Measurements from ENCODE around the gene STYXL2. TPM values are rescaled to one million over a fixed set of nuclear protein-coding genes. Genes with fewer than 3 reads are reported as not detected.

The STYXL2 gene
- total and polyA plus RNA-seq, 9 of the 15 experiments (the other 6 are each of a cell fraction or from before 2014, with no cell fraction given) = not detected

Other genes starting within 250 kb of the STYXL2 start
- 15.9 and 18.8 TPM in 2 replicates for gene TADA1, start 217.8 kb upstream of the STYXL2 start, total RNA-seq (2014; rRNA removed)
- 28.7 and 32.5 TPM in 2 replicates for gene TADA1, start 217.8 kb upstream of the STYXL2 start, total RNA-seq (2014; rRNA removed; fragmentation: Illumina TruSeq; extraction: Trizol)
- 27.3 and 27.7 TPM in 2 replicates for gene TADA1, start 217.8 kb upstream of the STYXL2 start, total RNA-seq (2015; rRNA removed; fragmentation: Illumina TruSeq; extraction: Trizol)
- gene TADA1, start 217.8 kb upstream of the STYXL2 start, total RNA-seq (2021) = 20.5 and 21.2 TPM in 2 replicates
- 42.9 and 43.1 TPM in 2 replicates for gene TADA1, start 217.8 kb upstream of the STYXL2 start, polyA plus RNA-seq (2011; rRNA removed)
- gene TADA1, start 217.8 kb upstream of the STYXL2 start, polyA plus RNA-seq (2014; fragmentation: Illumina TruSeq; extraction: Trizol) = 28.4 and 35.2 TPM in 2 replicates
- 10 to 100 TPM; 62.6 to 76.5 TPM for gene TADA1, start 217.8 kb upstream of the STYXL2 start, polyA plus RNA-seq (2014; fragmentation: Nextera tagmentation; extraction: Ambion mirVana)
- 18.6 and 24.1 TPM in 2 replicates for gene TADA1, start 217.8 kb upstream of the STYXL2 start, polyA plus RNA-seq (2014; rRNA removed)
- gene ILDR2, start 118.5 kb upstream of the STYXL2 start, total RNA-seq (2014; rRNA removed) = 0.12 and 0.18 TPM in 2 replicates
- gene ILDR2, start 118.5 kb upstream of the STYXL2 start, total RNA-seq (2014; rRNA removed; fragmentation: Illumina TruSeq; extraction: Trizol) = 0.04 and 0.06 TPM in 2 replicates
- 0.04 TPM in 1 of 2 replicates, not detected in the other for gene ILDR2, start 118.5 kb upstream of the STYXL2 start, total RNA-seq (2015; rRNA removed; fragmentation: Illumina TruSeq; extraction: Trizol)
- 0.16 and 0.20 TPM in 2 replicates for gene ILDR2, start 118.5 kb upstream of the STYXL2 start, total RNA-seq (2021)
- 0.01 and 0.20 TPM in 2 replicates for gene ILDR2, start 118.5 kb upstream of the STYXL2 start, polyA plus RNA-seq (2011; rRNA removed)
- 0.18 and 0.31 TPM in 2 replicates for gene ILDR2, start 118.5 kb upstream of the STYXL2 start, polyA plus RNA-seq (2014; fragmentation: Illumina TruSeq; extraction: Trizol)
- gene ILDR2, start 118.5 kb upstream of the STYXL2 start, polyA plus RNA-seq (2014; fragmentation: Nextera tagmentation; extraction: Ambion mirVana) = not detected
- gene ILDR2, start 118.5 kb upstream of the STYXL2 start, polyA plus RNA-seq (2014; rRNA removed) = 0.03 TPM in 1 of 2 replicates, not detected in the other
- 0.50 and 0.65 TPM in 2 replicates for gene MAEL, start 104.8 kb upstream of the STYXL2 start, total RNA-seq (2014; rRNA removed)
- 0.84 and 1.1 TPM in 2 replicates for gene MAEL, start 104.8 kb upstream of the STYXL2 start, total RNA-seq (2014; rRNA removed; fragmentation: Illumina TruSeq; extraction: Trizol)
- 0.51 and 1.2 TPM in 2 replicates for gene MAEL, start 104.8 kb upstream of the STYXL2 start, total RNA-seq (2015; rRNA removed; fragmentation: Illumina TruSeq; extraction: Trizol)
- 0.74 and 0.75 TPM in 2 replicates for gene MAEL, start 104.8 kb upstream of the STYXL2 start, total RNA-seq (2021)
- gene MAEL, start 104.8 kb upstream of the STYXL2 start, polyA plus RNA-seq (2011; rRNA removed) = 0.09 and 0.11 TPM in 2 replicates
- gene MAEL, start 104.8 kb upstream of the STYXL2 start, polyA plus RNA-seq (2014; fragmentation: Illumina TruSeq; extraction: Trizol) = 0.97 and 1.6 TPM in 2 replicates
- gene MAEL, start 104.8 kb upstream of the STYXL2 start, polyA plus RNA-seq (2014; fragmentation: Nextera tagmentation; extraction: Ambion mirVana) = 1 to 10 TPM; 1.5 to 1.9 TPM
- gene MAEL, start 104.8 kb upstream of the STYXL2 start, polyA plus RNA-seq (2014; rRNA removed) = 0.27 and 0.97 TPM in 2 replicates
- gene GPA33, start 3.7 kb upstream of the STYXL2 start, total RNA-seq (2014; rRNA removed) = not detected in 2 replicates
- not detected in 2 replicates for gene GPA33, start 3.7 kb upstream of the STYXL2 start, total RNA-seq (2014; rRNA removed; fragmentation: Illumina TruSeq; extraction: Trizol)
- gene GPA33, start 3.7 kb upstream of the STYXL2 start, total RNA-seq (2015; rRNA removed; fragmentation: Illumina TruSeq; extraction: Trizol) = not detected in 2 replicates
- 0.07 and 0.13 TPM in 2 replicates for gene GPA33, start 3.7 kb upstream of the STYXL2 start, total RNA-seq (2021)
- not detected in 2 replicates for gene GPA33, start 3.7 kb upstream of the STYXL2 start, polyA plus RNA-seq (2011; rRNA removed)
- gene GPA33, start 3.7 kb upstream of the STYXL2 start, polyA plus RNA-seq (2014; fragmentation: Illumina TruSeq; extraction: Trizol) = not detected in 2 replicates
- not detected for gene GPA33, start 3.7 kb upstream of the STYXL2 start, polyA plus RNA-seq (2014; fragmentation: Nextera tagmentation; extraction: Ambion mirVana)
- gene GPA33, start 3.7 kb upstream of the STYXL2 start, polyA plus RNA-seq (2014; rRNA removed) = not detected in 2 replicates
- gene POU2F1, start 126.8 kb downstream of the STYXL2 start, total RNA-seq (2014; rRNA removed) = 6.0 and 8.5 TPM in 2 replicates
- gene POU2F1, start 126.8 kb downstream of the STYXL2 start, total RNA-seq (2014; rRNA removed; fragmentation: Illumina TruSeq; extraction: Trizol) = 18.2 and 20.1 TPM in 2 replicates
- gene POU2F1, start 126.8 kb downstream of the STYXL2 start, total RNA-seq (2015; rRNA removed; fragmentation: Illumina TruSeq; extraction: Trizol) = 14.4 and 14.9 TPM in 2 replicates
- 19.9 and 22.3 TPM in 2 replicates for gene POU2F1, start 126.8 kb downstream of the STYXL2 start, total RNA-seq (2021)
- gene POU2F1, start 126.8 kb downstream of the STYXL2 start, polyA plus RNA-seq (2011; rRNA removed) = 13.6 and 14.2 TPM in 2 replicates
- gene POU2F1, start 126.8 kb downstream of the STYXL2 start, polyA plus RNA-seq (2014; fragmentation: Illumina TruSeq; extraction: Trizol) = 7.9 and 8.2 TPM in 2 replicates
- gene POU2F1, start 126.8 kb downstream of the STYXL2 start, polyA plus RNA-seq (2014; fragmentation: Nextera tagmentation; extraction: Ambion mirVana) = 1 to 10 TPM; 2.6 to 6.0 TPM
- 5.9 and 8.8 TPM in 2 replicates for gene POU2F1, start 126.8 kb downstream of the STYXL2 start, polyA plus RNA-seq (2014; rRNA removed)